ENCODE measurements around the gene ITIH5. TPM values are rescaled to one million over a fixed set of nuclear protein-coding genes. Genes with fewer than 3 reads are reported as not detected.
"Not testable (repeated sequence)": the region's sequence is repeated elsewhere in the genome, so short reads cannot be mapped to it uniquely, and the experiment has no call there.

The ITIH5 gene
- total RNA-seq, 2 experiments from 2014 or later = not detected

DNA sequence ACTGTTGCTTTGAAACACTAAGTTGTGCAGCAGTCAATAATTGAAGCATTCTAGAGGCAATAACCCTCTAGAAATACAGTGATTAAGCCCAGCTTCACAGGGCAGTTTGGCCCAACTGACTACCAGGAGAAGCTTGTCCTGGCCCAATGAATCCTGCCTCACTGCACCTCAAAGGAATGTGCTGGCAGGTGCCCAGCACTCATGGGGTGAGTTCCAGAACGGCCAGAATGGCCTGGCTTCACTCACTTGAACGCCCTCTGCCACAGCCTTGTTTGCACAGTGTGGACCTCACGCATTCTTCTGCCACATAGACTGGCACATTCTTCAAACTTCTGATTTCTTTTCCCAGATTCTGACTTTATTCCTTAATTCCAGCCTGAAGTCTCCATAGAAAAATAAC lies 29.8 kb upstream of the ITIH5 start:
- no peak overlapping the region for H3K27ac ChIP-seq (ENCODE audit: low read depth in 1 of 2, low read length in 2 of 2)
- peaks cover 9 to 16% of the 10 kb centered on the region in 2 experiments for H3K9me3 ChIP-seq (ENCODE audit: control insufficient read depth in 1 of 2, insufficient read depth in 1 of 2, low read length in 2 of 2)
- Mint-ChIP-seq H3K4me3 (no peak overlapping the region), H3K4me1 (ENCODE audit: low read depth) (no peaks in the 10 kb centered on the region), H3K9me3 (peaks cover 2% of the 10 kb centered on the region), H3K27me3 (peaks cover 19% of the 10 kb centered on the region), H3K36me3 (ENCODE audit: low read depth) (no peaks in the 10 kb centered on the region), H3K27ac (no peak overlapping the region)
- intact Hi-C loops (cut with DNase I, micrococcal nuclease) = no loop called here
- POLR2A ChIA-PET = no interaction called here
- CTCF ChIA-PET = no interaction called here
- ATAC-seq (ENCODE audit: poor library complexity) (no peak), DNase-seq (no peak)
- no peak for TF ChIP-seq CTCF (IDR thresholded peaks at IDR 0.05)
- no peaks in the 10 kb centered on the region for H3K27me3 ChIP-seq (ENCODE audit: control insufficient read depth in 1 of 2, insufficient read depth in 2 of 2, low read length in 2 of 2)
- H3K4me3 ChIP-seq (ENCODE audit: low read length) = no peak overlapping the region
- no peaks in the 10 kb centered on the region for H3K4me1 ChIP-seq (ENCODE audit: insufficient read depth, low read length)
- no peaks in the 10 kb centered on the region for H3K36me3 ChIP-seq (ENCODE audit: insufficient read depth, low read length)

GRCh38 chr10:7693194-7693593 lies 26.4 kb upstream of the ITIH5 start:
- POLR2A ChIA-PET; H3K27me3 Mint-ChIP-seq; H3K36me3 ChIP-seq (ENCODE audit: insufficient read depth, low read length); H3K4me1 ChIP-seq (ENCODE audit: insufficient read depth, low read length); H3K27ac ChIP-seq (ENCODE audit: low read depth in 1 of 2, low read length in 2 of 2); H3K9me3 Mint-ChIP-seq; H3K4me3 ChIP-seq (ENCODE audit: low read length); H3K4me3 Mint-ChIP-seq; H3K4me1 Mint-ChIP-seq (ENCODE audit: low read depth); ATAC-seq (ENCODE audit: poor library complexity); H3K36me3 Mint-ChIP-seq (ENCODE audit: low read depth); DNase-seq; intact Hi-C loops (cut with DNase I, micrococcal nuclease); CTCF ChIA-PET; H3K27ac Mint-ChIP-seq; H3K27me3 ChIP-seq (ENCODE audit: control insufficient read depth in 1 of 2, insufficient read depth in 2 of 2, low read length in 2 of 2): not testable (repeated sequence)
- peaks cover 20% of the 10 kb centered on the region in 2 experiments for H3K9me3 ChIP-seq (ENCODE audit: control insufficient read depth in 1 of 2, insufficient read depth in 1 of 2, low read length in 2 of 2)

GRCh38 chr10:7692368-7692767 lies 25.6 kb upstream of the ITIH5 start:
- ATAC-seq (ENCODE audit: poor library complexity); H3K4me1 ChIP-seq (ENCODE audit: insufficient read depth, low read length): not testable (repeated sequence)

DNA sequence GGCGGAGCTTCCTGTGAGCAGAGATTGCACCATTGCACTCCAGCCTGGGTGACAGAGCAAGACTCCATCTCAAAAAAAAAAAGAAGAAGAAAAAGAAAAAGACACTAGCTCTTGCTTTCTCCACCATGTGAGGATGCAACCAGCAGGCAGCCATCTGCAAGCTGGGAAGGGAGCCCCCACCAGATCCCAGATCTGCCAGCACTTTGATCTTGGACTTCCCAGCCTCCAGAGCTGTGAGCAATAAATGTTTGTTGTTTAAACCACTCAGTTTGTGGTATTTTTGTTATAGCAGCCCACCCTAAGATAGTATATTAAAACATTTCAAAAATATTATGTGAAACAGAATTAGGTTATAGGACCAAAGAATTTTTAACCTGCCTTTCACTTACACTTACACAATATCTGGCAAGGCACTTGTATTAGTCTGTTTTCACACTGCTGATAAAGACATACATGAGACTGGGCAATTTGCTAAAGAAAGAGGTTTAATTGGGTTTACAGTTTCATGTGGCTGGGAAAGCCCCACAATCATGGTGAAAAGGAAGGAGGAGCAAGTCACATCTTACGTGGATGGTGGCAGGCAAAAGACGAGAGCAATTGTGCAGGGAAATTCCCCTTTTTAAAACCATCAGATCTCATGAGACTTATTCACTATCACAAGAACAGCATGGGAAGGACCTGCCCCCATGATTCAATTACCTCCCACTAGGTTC lies 24.3 kb upstream of the ITIH5 start:
- intact Hi-C loops (cut with DNase I, micrococcal nuclease); H3K9me3 Mint-ChIP-seq; H3K27ac Mint-ChIP-seq; H3K36me3 Mint-ChIP-seq (ENCODE audit: low read depth); CTCF ChIA-PET; H3K4me1 Mint-ChIP-seq (ENCODE audit: low read depth); POLR2A ChIA-PET; H3K4me1 ChIP-seq (ENCODE audit: insufficient read depth, low read length); H3K36me3 ChIP-seq (ENCODE audit: insufficient read depth, low read length); H3K4me3 Mint-ChIP-seq; H3K27me3 ChIP-seq (ENCODE audit: control insufficient read depth in 1 of 2, insufficient read depth in 2 of 2, low read length in 2 of 2); H3K27me3 Mint-ChIP-seq; H3K4me3 ChIP-seq (ENCODE audit: low read length); ATAC-seq (ENCODE audit: poor library complexity); H3K27ac ChIP-seq (ENCODE audit: low read depth in 1 of 2, low read length in 2 of 2): not testable (repeated sequence)
- H3K9me3 ChIP-seq (ENCODE audit: control insufficient read depth in 1 of 2, insufficient read depth in 1 of 2, low read length in 2 of 2) = peaks cover 20% of the 10 kb centered on the region in 2 experiments
- DNase-seq = peak in 2 of 14 experiments; percentile 27 to 44

More at GRCh38 chr10:7692368-7692767, 25.6 kb upstream of the ITIH5 start:
- H3K27me3 Mint-ChIP-seq; POLR2A ChIA-PET; H3K9me3 Mint-ChIP-seq; H3K36me3 ChIP-seq (ENCODE audit: insufficient read depth, low read length); H3K4me3 Mint-ChIP-seq; H3K27me3 ChIP-seq (ENCODE audit: control insufficient read depth in 1 of 2, insufficient read depth in 2 of 2, low read length in 2 of 2); H3K4me3 ChIP-seq (ENCODE audit: low read length); H3K27ac ChIP-seq (ENCODE audit: low read depth in 1 of 2, low read length in 2 of 2); intact Hi-C loops (cut with DNase I, micrococcal nuclease); CTCF ChIA-PET; H3K36me3 Mint-ChIP-seq (ENCODE audit: low read depth); DNase-seq; H3K27ac Mint-ChIP-seq; H3K4me1 Mint-ChIP-seq (ENCODE audit: low read depth): not testable (repeated sequence)
- peaks cover 20% of the 10 kb centered on the region in 2 experiments for H3K9me3 ChIP-seq (ENCODE audit: control insufficient read depth in 1 of 2, insufficient read depth in 1 of 2, low read length in 2 of 2)

All from CD4-positive, alpha-beta T cell (primary cell).